PC-3 (cell line): ENCODE data around the gene ENDOG. TPM values are rescaled to one million over a fixed set of nuclear protein-coding genes. Genes with fewer than 3 reads are reported as not detected.
A peak's percentile ranks its signal among the peaks of the same experiment; 100 is the strongest.

Experiments used
- ATAC-seq: fragments of 200-7000 bp; cut with Tn5 transposase; 2 replicates; pipeline ENCODE4 v1.9.1; 2020; ENCODE audit warnings: mild to moderate bottlenecking, moderate library complexity
- BruUV-seq: library from RNA; stranded (reverse); fragments of 400-500 nt; replicated peaks from 2 replicates; lab custom pipeline; 2021; lab: Mats Ljungman, UMichigan
- CTCF ChIA-PET: fragments of 300-600 bp; sonication (Branson Sonifier 250); formaldehyde crosslinking; loops from one replicate; lab custom pipeline; 2022; ENCODE audit warnings: antibody characterized with exemption; lab: Charles Lee
- POLR2A ChIA-PET: fragments of 300-600 bp; sonication (Branson Sonifier 250); formaldehyde crosslinking; loops from one replicate; lab custom pipeline; 2022; ENCODE audit warnings: antibody characterized with exemption; ENCODE audit not compliant: unreplicated experiment; lab: Charles Lee
- DNase-seq: peaks from one replicate; pipeline ENCODE4 v3.0.0-alpha.2; 2015
- H2AFZ ChIP-seq: fragments of 300-600 bp; sonication (generic); 2 replicates; pipeline ENCODE4 v1.6.0; 2016; ENCODE audit warnings: antibody characterized with exemption, low read length
- H3F3A ChIP-seq: fragments of 300-600 bp; sonication (generic); one replicate; pipeline ENCODE4 v1.6.0; 2017; ENCODE audit warnings: antibody characterized with exemption, low read length, control low read depth, mild to moderate bottlenecking; ENCODE audit not compliant: unreplicated experiment
- H3K27ac ChIP-seq: fragments of 300-600 bp; sonication (generic); 2 replicates; pipeline ENCODE4 v1.5.1; 2016; ENCODE audit warnings: mild to moderate bottlenecking, low read length
- H3K27me3 ChIP-seq: fragments of 300-600 bp; sonication (generic); 2 replicates; pipeline ENCODE4 v1.6.1; 2016; ENCODE audit warnings: low read length, mixed read lengths
- H3K36me3 ChIP-seq: fragments of 300-600 bp; sonication (generic); 2 replicates; pipeline ENCODE4 v1.6.1; 2016; ENCODE audit warnings: low read depth, mixed run types, low read length, mixed read lengths
- H3K4me1 ChIP-seq: fragments of 300-600 bp; sonication (generic); 2 replicates; pipeline ENCODE4 v1.5.1; 2016; ENCODE audit warnings: low read length; ENCODE audit not compliant: insufficient read depth
- H3K4me2 ChIP-seq: fragments of 300-600 bp; sonication (generic); 2 replicates; pipeline ENCODE4 v1.6.0; 2016; ENCODE audit warnings: low read length
- H3K4me3 ChIP-seq: fragments of 300-600 bp; sonication (generic); 2 replicates; pipeline ENCODE4 v1.5.1; 2016; ENCODE audit warnings: mild to moderate bottlenecking, low read length, mixed read lengths
- H3K79me2 ChIP-seq: fragments of 300-600 bp; sonication (generic); 2 replicates; pipeline ENCODE4 v1.6.1; 2017; ENCODE audit warnings: low read length, mixed read lengths
- H3K9ac ChIP-seq: fragments of 300-600 bp; sonication (generic); 2 replicates; pipeline ENCODE4 v1.6.0; 2016; ENCODE audit warnings: mild to moderate bottlenecking, low read length
- H3K9me2 ChIP-seq: fragments of 300-600 bp; sonication (generic); replicated peaks from 2 replicates; pipeline ENCODE4 v1.6.1; 2016; ENCODE audit warnings: mixed run types, low read length, mixed read lengths
- H3K9me3 ChIP-seq: fragments of 300-600 bp; sonication (generic); 2 replicates; pipeline ENCODE4 v1.6.1; 2016; ENCODE audit warnings: low read length, mixed read lengths
- H4K20me1 ChIP-seq: fragments of 300-600 bp; sonication (generic); 2 replicates; pipeline ENCODE4 v1.6.1; 2016; ENCODE audit warnings: low read length, mixed read lengths
- EZH2 ChIP-seq: fragments of 300-600 bp; sonication (generic); IDR thresholded peaks from one replicate; pipeline ENCODE4 v1.6.1; 2017; ENCODE audit warnings: antibody characterized with exemption, mild to moderate bottlenecking, low read length; ENCODE audit not compliant: unreplicated experiment
- EZH2phosphoT487 ChIP-seq: fragments of 300-600 bp; sonication (generic); IDR thresholded peaks from 2 replicates; pipeline ENCODE4 v1.6.1; 2018; ENCODE audit warnings: mild to moderate bottlenecking, antibody characterized with exemption, low read length, borderline replicate concordance
- intact Hi-C: fragments of 100-400 bp; cut with micrococcal nuclease; formaldehyde crosslinking; loops from 2 replicates; pipeline ENCODE4 v1.9.0; 2023
- total RNA-seq: library from RNA; depleted of rRNA; stranded (reverse); fragments of >200 nt; gene quantifications from 2 replicates; pipeline ENCODE4 v1.2.3, GENCODE V29; 2014
- TF ChIP-seq, protein P1 (sequence below): fragments of 300-600 bp; sonication (generic); conservative IDR thresholded peaks from 2 replicates; pipeline ENCODE4 v1.5.1; 2017; ENCODE audit warnings: antibody characterized with exemption, low read depth, mild to moderate bottlenecking, low read length

The ENDOG gene
- total RNA-seq, 1 experiment from 2014 or later: 37.0 TPM

- H3F3A ChIP-seq: no peaks in the 10 kb centered on the region
- no peaks in the 10 kb centered on the region for H3K9me2 ChIP-seq
- TF ChIP-seq EZH2: no peak
- TF ChIP-seq, protein P1, sequence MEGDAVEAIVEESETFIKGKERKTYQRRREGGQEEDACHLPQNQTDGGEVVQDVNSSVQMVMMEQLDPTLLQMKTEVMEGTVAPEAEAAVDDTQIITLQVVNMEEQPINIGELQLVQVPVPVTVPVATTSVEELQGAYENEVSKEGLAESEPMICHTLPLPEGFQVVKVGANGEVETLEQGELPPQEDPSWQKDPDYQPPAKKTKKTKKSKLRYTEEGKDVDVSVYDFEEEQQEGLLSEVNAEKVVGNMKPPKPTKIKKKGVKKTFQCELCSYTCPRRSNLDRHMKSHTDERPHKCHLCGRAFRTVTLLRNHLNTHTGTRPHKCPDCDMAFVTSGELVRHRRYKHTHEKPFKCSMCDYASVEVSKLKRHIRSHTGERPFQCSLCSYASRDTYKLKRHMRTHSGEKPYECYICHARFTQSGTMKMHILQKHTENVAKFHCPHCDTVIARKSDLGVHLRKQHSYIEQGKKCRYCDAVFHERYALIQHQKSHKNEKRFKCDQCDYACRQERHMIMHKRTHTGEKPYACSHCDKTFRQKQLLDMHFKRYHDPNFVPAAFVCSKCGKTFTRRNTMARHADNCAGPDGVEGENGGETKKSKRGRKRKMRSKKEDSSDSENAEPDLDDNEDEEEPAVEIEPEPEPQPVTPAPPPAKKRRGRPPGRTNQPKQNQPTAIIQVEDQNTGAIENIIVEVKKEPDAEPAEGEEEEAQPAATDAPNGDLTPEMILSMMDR: no peak
- TF ChIP-seq EZH2phosphoT487: no peak
- H3K27me3 ChIP-seq: no peaks in the 10 kb centered on the region
- ATAC-seq (no peak), DNase-seq (no peak)
- no peaks in the 10 kb centered on the region for H4K20me1 ChIP-seq
- H3K79me2 ChIP-seq: peaks cover 20% of the 10 kb centered on the region
- no peak overlapping the region for H3K4me2 ChIP-seq
- H3K27ac ChIP-seq: no peak overlapping the region
- intact Hi-C loops: no loop called here
- POLR2A ChIA-PET: no interaction called here
- BruUV-seq: no TSS peak
- H3K36me3 ChIP-seq: peaks cover 9% of the 10 kb centered on the region; the same call in 1 of the 2 replicates
- CTCF ChIA-PET: no interaction called here
- no peak overlapping the region for H3K9ac ChIP-seq
- H2AFZ ChIP-seq: no peak overlapping the region
- no peak overlapping the region for H3K4me3 ChIP-seq
- no peaks in the 10 kb centered on the region for H3K9me3 ChIP-seq
- peaks cover 6% of the 10 kb centered on the region for H3K4me1 ChIP-seq
These were observed 6.6 kb downstream of the ENDOG start for GRCh38 chr9:128824911-128825310.

- Histone ChIP-seq H3K27me3 (no peaks in the 10 kb centered on the region), H3F3A (no peaks in the 10 kb centered on the region), H4K20me1 (no peaks in the 10 kb centered on the region), H2AFZ (no peak overlapping the region), H3K9me3 (no peaks in the 10 kb centered on the region), H3K79me2 (peaks cover 17% of the 10 kb centered on the region), H3K9me2 (no peaks in the 10 kb centered on the region), H3K27ac (no peak overlapping the region), H3K4me3 (no peak overlapping the region), H3K9ac (no peak overlapping the region), H3K4me2 (no peak overlapping the region), H3K4me1 (peaks cover 9% of the 10 kb centered on the region), H3K36me3 (peaks cover 9% of the 10 kb centered on the region; the same call in 1 of the 2 replicates)
- POLR2A ChIA-PET: no interaction called here
- CTCF ChIA-PET: no interaction called here
- no peak for TF ChIP-seq EZH2phosphoT487
- TF ChIP-seq EZH2: no peak
- ATAC-seq: no peak
- DNase-seq: no peak
- no TSS peak for BruUV-seq
- intact Hi-C loops: no loop called here
These were observed 7.8 kb downstream of the ENDOG start for GRCh38 chr9:128825923-128826700.

DNA sequence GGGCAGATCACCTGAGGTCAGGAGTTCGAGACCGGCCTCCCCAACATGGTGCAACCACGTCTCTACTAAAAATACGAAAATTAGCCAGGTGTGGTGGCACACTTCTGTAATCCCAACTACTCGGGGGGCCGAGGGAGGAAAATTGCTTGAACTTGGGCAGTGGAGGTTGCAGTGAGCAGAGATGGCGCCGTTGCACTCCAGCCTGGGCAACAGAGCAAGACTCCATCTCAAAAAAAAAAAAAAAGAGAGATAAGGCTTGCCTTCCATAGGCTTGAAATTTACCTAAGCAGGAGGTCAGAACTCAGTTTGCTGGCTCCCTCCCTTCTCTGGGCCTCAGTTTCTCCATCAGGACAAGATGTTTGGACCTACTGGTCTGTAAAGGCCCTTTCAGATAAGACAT, 10.0 kb downstream of the ENDOG start:
- Histone ChIP-seq H3K4me1 (peaks cover 9% of the 10 kb centered on the region), H3K4me2 (peak overlapping the region; percentile 100), H3F3A (no peaks in the 10 kb centered on the region), H3K9me3 (no peaks in the 10 kb centered on the region), H3K79me2 (peaks cover 17% of the 10 kb centered on the region), H3K9me2 (no peaks in the 10 kb centered on the region), H3K9ac (no peak overlapping the region), H2AFZ (no peak overlapping the region), H3K27ac (no peak overlapping the region), H3K27me3 (no peaks in the 10 kb centered on the region), H3K36me3 (no peaks in the 10 kb centered on the region; the same call in 1 of the 2 replicates), H3K4me3 (peak overlapping the region; percentile 98), H4K20me1 (no peaks in the 10 kb centered on the region)
- no peak for TF ChIP-seq EZH2
- TF ChIP-seq, protein P1: no peak
- TF ChIP-seq EZH2phosphoT487: no peak
- no TSS peak for BruUV-seq
- ATAC-seq: no peak
- DNase-seq: no peak
- CTCF ChIA-PET: no interaction called here
- POLR2A ChIA-PET: no interaction called here
- intact Hi-C loops: no loop called here
